ENCODE results near the gene LRIF1.

LRIF1 gene

GRCh38 chr1:110903853-110904500 lies 59.7 kb downstream of the LRIF1 start:
- Mint-ChIP-seq H3K9me3 (peaks cover 21% of the 10 kb centered on the region), H3K27ac (ENCODE audit: low read depth) (peak overlapping the region; percentile 62), H3K4me1 (peaks cover 38% of the 10 kb centered on the region), H3K27me3 (no peaks in the 10 kb centered on the region), H3K4me3 (no peak overlapping the region), H3K36me3 (ENCODE audit: insufficient read depth) (peaks cover 36% of the 10 kb centered on the region)
- DNase-seq (ENCODE audit: low spot score in 2 of 2) (no peak), ATAC-seq (replicated peaks; ENCODE audit: extremely low read depth, poor library complexity, severe bottlenecking) (peak; percentile 19)

DNA sequence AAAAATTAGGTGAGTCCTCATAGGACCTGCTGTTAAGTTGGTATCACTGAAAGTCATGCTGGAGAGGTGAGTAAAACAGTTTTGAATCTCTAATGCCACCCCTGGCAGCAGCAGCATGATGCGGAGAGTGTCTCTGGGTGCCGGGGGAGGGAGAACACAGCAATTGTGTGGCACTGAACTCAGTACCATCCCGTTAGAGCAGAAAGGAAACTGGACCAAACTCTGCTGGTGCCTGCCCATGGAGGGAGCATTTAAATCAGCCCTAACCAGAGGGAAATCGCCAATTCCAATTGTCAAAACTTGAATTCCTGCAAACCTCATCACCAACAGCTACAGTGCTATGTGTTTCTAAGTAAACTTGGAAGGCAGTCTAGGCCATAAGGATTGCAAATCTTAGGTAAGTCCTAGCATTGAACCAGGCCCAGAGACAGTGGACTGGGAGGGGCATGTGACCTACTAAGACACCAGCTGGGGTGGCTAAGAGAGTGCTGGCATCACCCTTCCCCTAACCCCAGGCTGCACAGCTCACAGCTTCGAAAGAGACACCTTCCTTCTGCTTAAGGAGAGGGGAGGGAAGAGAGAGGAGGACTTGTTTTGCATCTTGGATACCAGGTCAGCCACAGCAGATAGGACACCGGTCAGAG lies 60.8 kb downstream of the LRIF1 start:
- DNase-seq (ENCODE audit: low spot score in 2 of 2) = no peak
- Mint-ChIP-seq H3K36me3 (ENCODE audit: insufficient read depth) (peaks cover 44% of the 10 kb centered on the region), H3K4me1 (peaks cover 41% of the 10 kb centered on the region), H3K27ac (ENCODE audit: low read depth) (peak overlapping the region; percentile 62), H3K4me3 (no peak overlapping the region), H3K27me3 (no peaks in the 10 kb centered on the region), H3K9me3 (peaks cover 21% of the 10 kb centered on the region)
- ATAC-seq (replicated peaks; ENCODE audit: extremely low read depth, poor library complexity, severe bottlenecking) = no peak

- Mint-ChIP-seq H3K4me1 (peaks cover 60% of the 10 kb centered on the region), H3K4me3 (no peak overlapping the region), H3K36me3 (ENCODE audit: insufficient read depth) (peaks cover 73% of the 10 kb centered on the region), H3K9me3 (peaks cover 5% of the 10 kb centered on the region), H3K27ac (ENCODE audit: low read depth) (peak overlapping the region; percentile 64), H3K27me3 (no peaks in the 10 kb centered on the region)
- DNase-seq (ENCODE audit: low spot score in 2 of 2) (no peak), ATAC-seq (replicated peaks; ENCODE audit: extremely low read depth, poor library complexity, severe bottlenecking) (no peak)
Observed at GRCh38 chr1:110899458-110899843, 64.3 kb downstream of the LRIF1 start.

DNA sequence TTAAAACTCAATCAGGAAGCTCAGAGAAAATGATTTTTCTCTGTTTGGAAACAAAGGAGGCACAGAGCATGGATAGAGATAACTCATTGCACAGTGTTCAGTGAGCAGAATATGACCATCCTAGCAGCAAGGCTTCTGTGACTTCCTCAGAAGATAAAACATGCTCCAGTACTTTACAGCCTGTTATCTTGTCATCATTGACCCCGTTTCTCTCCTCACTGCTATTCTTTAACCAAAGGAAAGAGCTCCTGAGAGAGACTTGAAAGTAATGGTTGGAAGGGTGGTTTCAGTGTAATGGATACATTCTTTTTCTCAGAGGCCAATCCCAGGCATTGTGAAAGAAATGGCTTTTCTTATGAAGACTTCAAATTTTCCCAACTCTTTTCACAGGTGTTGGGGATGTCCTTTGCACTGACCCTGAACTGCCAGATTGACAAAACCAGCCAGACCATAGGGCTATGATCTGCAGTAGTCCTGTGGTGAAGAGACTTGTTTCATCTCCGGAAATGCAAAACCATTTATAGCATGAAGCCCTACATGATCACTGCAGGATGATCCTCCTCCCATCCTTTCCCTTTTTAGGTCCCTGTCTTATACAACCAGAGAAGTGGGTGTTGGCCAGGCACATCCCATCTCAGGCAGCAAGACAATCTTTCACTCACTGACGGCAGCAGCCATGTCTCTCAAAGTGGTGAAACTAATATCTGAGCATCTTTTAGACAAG lies 64.8 kb downstream of the LRIF1 start:
- Mint-ChIP-seq H3K4me3 (no peak overlapping the region), H3K36me3 (ENCODE audit: insufficient read depth) (peaks cover 76% of the 10 kb centered on the region), H3K4me1 (peaks cover 60% of the 10 kb centered on the region), H3K27me3 (no peaks in the 10 kb centered on the region), H3K9me3 (no peaks in the 10 kb centered on the region), H3K27ac (ENCODE audit: low read depth) (peak overlapping the region; percentile 64)
- DNase-seq (ENCODE audit: low spot score in 2 of 2) (no peak), ATAC-seq (replicated peaks; ENCODE audit: extremely low read depth, poor library complexity, severe bottlenecking) (no peak)

DNA sequence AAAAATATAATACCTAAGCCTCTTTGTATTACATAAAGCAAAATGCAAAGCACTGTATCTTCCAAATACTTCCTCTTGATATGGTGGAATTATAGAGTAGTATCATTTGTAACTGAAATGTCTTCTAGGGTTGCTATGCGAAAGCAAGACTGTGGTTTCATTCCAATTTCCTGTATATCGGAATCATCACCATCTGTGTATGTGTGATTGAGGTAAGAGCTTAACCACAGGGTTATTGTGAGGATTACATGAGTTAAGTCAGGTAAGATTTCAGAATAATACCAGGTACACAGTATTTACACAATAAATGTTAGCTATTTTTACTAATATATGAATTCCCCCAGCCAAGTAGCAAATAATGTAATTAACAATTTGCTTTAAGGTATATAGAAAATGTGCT lies 66.0 kb downstream of the LRIF1 start:
- H3K4me1 Mint-ChIP-seq = peaks cover 68% of the 10 kb centered on the region
- peak overlapping the region; percentile 90 for H3K27ac Mint-ChIP-seq (ENCODE audit: low read depth)
- DNase-seq (ENCODE audit: low spot score in 2 of 2) (no peak), ATAC-seq (replicated peaks; ENCODE audit: extremely low read depth, poor library complexity, severe bottlenecking) (peak; percentile 34)
- H3K4me3 Mint-ChIP-seq = no peak overlapping the region
- H3K27me3 Mint-ChIP-seq = no peaks in the 10 kb centered on the region
- H3K36me3 Mint-ChIP-seq (ENCODE audit: insufficient read depth) = peaks cover 84% of the 10 kb centered on the region
- no peaks in the 10 kb centered on the region for H3K9me3 Mint-ChIP-seq
